IMR-90 (cell line): ENCODE results near the gene INPP5D. TPM values are rescaled to one million over a fixed set of nuclear protein-coding genes. Genes with fewer than 3 reads are reported as not detected.

Experiments
- ATAC-seq: fragments of 200-7000 bp; cut with Tn5 transposase; 2 replicates; pipeline ENCODE4 v1.9.1; 2020; ENCODE audit warnings: low read depth, mild to moderate bottlenecking, moderate library complexity
- BruUV-seq: library from RNA; stranded (reverse); fragments of 400-500 nt; replicated peaks from 2 replicates; lab custom pipeline; 2021; lab: Mats Ljungman, UMichigan
- CTCF ChIA-PET: fragments of 300-600 bp; formaldehyde crosslinking; extraction: SDS; loops from one replicate; lab custom pipeline; 2021; ENCODE audit warnings: antibody characterized with exemption; lab: Yijun Ruan, JAX
- POLR2A ChIA-PET: fragments of 300-600 bp; sonication (Branson Sonifier 250); formaldehyde crosslinking; loops from one replicate; lab custom pipeline; 2022; ENCODE audit warnings: antibody characterized with exemption; ENCODE audit not compliant: unreplicated experiment; lab: Charles Lee
- DNase-seq: peaks from one replicate; pipeline ENCODE4 v3.0.0; 2013
- H2AFZ ChIP-seq: replicated peaks from 2 replicates; pipeline ENCODE3; 2013; ENCODE audit warnings: low read length, mild to moderate bottlenecking; ENCODE audit not compliant: poor library complexity
- H2AK5ac ChIP-seq: 2 replicates; pipeline ENCODE4 v1.6.1; 2013; ENCODE audit warnings: low read depth, low read length, inconsistent platforms
- H2AK9ac ChIP-seq: replicated peaks from 2 replicates; pipeline ENCODE3; 2013; ENCODE audit warnings: mild to moderate bottlenecking, low read depth, low read length, moderate library complexity; ENCODE audit not compliant: poor library complexity
- H2BK120ac ChIP-seq: 2 replicates; pipeline ENCODE4 v1.6.1; 2013; ENCODE audit warnings: low read depth, low read length, inconsistent platforms
- H2BK15ac ChIP-seq: 3 replicates; pipeline ENCODE4 v1.6.1; 2013; ENCODE audit warnings: low read depth, low read length, inconsistent platforms
- H2BK20ac ChIP-seq: 2 replicates; pipeline ENCODE4 v1.6.1; 2013; ENCODE audit warnings: low read depth, mild to moderate bottlenecking, inconsistent platforms, low read length, moderate library complexity
- H2BK5ac ChIP-seq: 2 replicates; pipeline ENCODE4 v1.6.1; 2013; ENCODE audit warnings: mild to moderate bottlenecking, low read depth, low read length, inconsistent platforms; ENCODE audit not compliant: poor library complexity, severe bottlenecking
- H3K14ac ChIP-seq: replicated peaks from 2 replicates; pipeline ENCODE4 v1.6.1; 2013; ENCODE audit warnings: low read depth, low read length, inconsistent platforms
- H3K18ac ChIP-seq: 2 replicates; pipeline ENCODE4 v1.6.1; 2013; ENCODE audit warnings: low read depth, low read length, control low read depth
- H3K23ac ChIP-seq: 2 replicates; pipeline ENCODE4 v1.6.1; 2013; ENCODE audit warnings: low read depth, low read length, inconsistent platforms
- H3K27ac ChIP-seq: 2 replicates; pipeline ENCODE4 v1.5.1; 2013; ENCODE audit warnings: mild to moderate bottlenecking, control low read depth, low read length; ENCODE audit not compliant: insufficient read depth
- H3K27me3 ChIP-seq: 2 replicates; pipeline ENCODE4 v1.6.1; 2013; ENCODE audit warnings: low read length; ENCODE audit not compliant: control insufficient read depth, insufficient read depth
- H3K36me3 ChIP-seq: 2 replicates; pipeline ENCODE4 v1.6.1; 2013; ENCODE audit warnings: low read length, mixed read lengths; ENCODE audit not compliant: control insufficient read depth, insufficient read depth
- H3K4ac ChIP-seq: 2 replicates; pipeline ENCODE4 v1.6.1; 2013; ENCODE audit warnings: low read depth, low read length, inconsistent platforms
- H3K4me1 ChIP-seq: 2 replicates; pipeline ENCODE4 v1.6.1; 2013; ENCODE audit warnings: low read length, mixed read lengths; ENCODE audit not compliant: control insufficient read depth, insufficient read depth
- H3K4me2 ChIP-seq: 2 replicates; pipeline ENCODE4 v1.6.1; 2013; ENCODE audit warnings: low read depth, mild to moderate bottlenecking, control low read depth, low read length, moderate library complexity
- H3K4me3 ChIP-seq: 2 replicates; pipeline ENCODE4 v1.5.1; 2013; ENCODE audit warnings: low read depth, mild to moderate bottlenecking, control low read depth, low read length, moderate library complexity; ENCODE audit not compliant: insufficient read depth
- H3K56ac ChIP-seq: 2 replicates; pipeline ENCODE4 v1.6.1; 2013; ENCODE audit warnings: low read length, inconsistent platforms; ENCODE audit not compliant: insufficient read depth; ENCODE audit errors: extremely low read depth
- H3K79me1 ChIP-seq, 2 experiments: 2 replicates each; pipeline ENCODE4 v1.6.1; 2013; ENCODE audit warnings: low read length in 2 of 2, inconsistent platforms in 1 of 2, low read depth in 1 of 2
- H3K9ac ChIP-seq: 2 replicates; pipeline ENCODE4 v1.6.1; 2013; ENCODE audit warnings: low read depth, low read length, control low read depth
- H3K9me1 ChIP-seq: 2 replicates; pipeline ENCODE4 v1.6.1; 2013; ENCODE audit warnings: low read length, inconsistent platforms; ENCODE audit not compliant: insufficient read depth
- H3K9me3 ChIP-seq: 2 replicates; pipeline ENCODE4 v1.6.1; 2013; ENCODE audit warnings: low read length; ENCODE audit not compliant: control insufficient read depth, insufficient read depth
- H4K20me1 ChIP-seq: 2 replicates; pipeline ENCODE4 v1.6.1; 2013; ENCODE audit warnings: low read length, inconsistent platforms; ENCODE audit not compliant: insufficient read depth
- H4K5ac ChIP-seq: 2 replicates; pipeline ENCODE4 v1.6.1; 2013; ENCODE audit warnings: mild to moderate bottlenecking, low read depth, low read length, control low read depth
- H4K8ac ChIP-seq, 2 experiments: 2 replicates each; pipeline ENCODE4 v1.6.1; 2013; ENCODE audit warnings: low read depth in 2 of 2, low read length in 2 of 2, control low read depth in 1 of 2, inconsistent platforms in 1 of 2
- H4K91ac ChIP-seq: 2 replicates; pipeline ENCODE4 v1.6.1; 2013; ENCODE audit warnings: low read depth, low read length, inconsistent platforms; ENCODE audit not compliant: insufficient read depth
- BHLHE40 ChIP-seq: fragments of 150-350 bp; IDR thresholded peaks from 2 replicates; pipeline ENCODE4 v1.6.1; 2016; ENCODE audit warnings: mild to moderate bottlenecking, low read depth, low read length
- CEBPB ChIP-seq: IDR thresholded peaks from 2 replicates; pipeline ENCODE4 v1.6.1; 2012; ENCODE audit warnings: low read depth, low read length, improper control_type of control experiment
- CHD1 ChIP-seq: IDR thresholded peaks from 2 replicates; pipeline ENCODE4 v1.6.1; 2012; ENCODE audit warnings: low read depth, low read length, improper control_type of control experiment
- ELK1 ChIP-seq: fragments of 150-350 bp; IDR thresholded peaks from 2 replicates; pipeline ENCODE4 v1.6.1; 2016; ENCODE audit warnings: low read depth, mild to moderate bottlenecking, low read length, moderate library complexity, borderline replicate concordance
- FOS ChIP-seq: fragments of 150-350 bp; IDR thresholded peaks from 2 replicates; pipeline ENCODE4 v1.6.1; 2016; ENCODE audit warnings: low read depth, low read length
- MAFK ChIP-seq: IDR thresholded peaks from 2 replicates; pipeline ENCODE4 v1.6.1; 2012; ENCODE audit warnings: low read depth, low read length, improper control_type of control experiment
- MAZ ChIP-seq: IDR thresholded peaks from 2 replicates; pipeline ENCODE4 v1.6.1; 2012; ENCODE audit warnings: low read depth, mild to moderate bottlenecking, low read length, improper control_type of control experiment, moderate library complexity, borderline replicate concordance
- MXI1 ChIP-seq: IDR thresholded peaks from 2 replicates; pipeline ENCODE4 v1.6.1; 2012; ENCODE audit warnings: low read depth, mild to moderate bottlenecking, low read length, moderate library complexity, borderline replicate concordance
- NFE2L2 ChIP-seq: fragments of 150-350 bp; IDR thresholded peaks from 2 replicates; pipeline ENCODE4 v1.6.1; 2016; ENCODE audit warnings: low read depth, mild to moderate bottlenecking, low read length
- POLR2A ChIP-seq: IDR thresholded peaks from 2 replicates; pipeline ENCODE4 v1.6.1; 2012; ENCODE audit warnings: mild to moderate bottlenecking, low read depth, low read length
- RAD21 ChIP-seq: IDR thresholded peaks from 2 replicates; pipeline ENCODE4 v1.6.1; 2012; ENCODE audit warnings: low read length, improper control_type of control experiment
- RCOR1 ChIP-seq: IDR thresholded peaks from 2 replicates; pipeline ENCODE4 v1.6.1; 2012; ENCODE audit warnings: mild to moderate bottlenecking, low read length, improper control_type of control experiment; ENCODE audit not compliant: insufficient replicate concordance
- RFX5 ChIP-seq: IDR thresholded peaks from 2 replicates; pipeline ENCODE4 v1.8.0; 2012; ENCODE audit warnings: low read depth, mild to moderate bottlenecking, low read length, moderate library complexity
- SMC3 ChIP-seq: fragments of 150-350 bp; IDR thresholded peaks from 2 replicates; pipeline ENCODE4 v1.6.1; 2016; ENCODE audit warnings: low read depth, mild to moderate bottlenecking, antibody characterized with exemption, low read length, moderate library complexity
- WGBS, 2 experiments: methylation state at CpG; one replicate each; pipeline versions ENCODE4 v1.1.5 to v1.1.7; 2013; ENCODE audit warnings: missing lambda C conversion rate in 2 of 2; ENCODE audit not compliant: insufficient read length in 1 of 2; ENCODE audit errors: extremely low coverage in 2 of 2; 5-methylcytosine and 5-hydroxymethylcytosine counted together
- dilution Hi-C: fragments of 300-500 bp; cut with HindIII; formaldehyde crosslinking; loops from one replicate; pipeline ENCODE4 v1.14.3; 2018; ENCODE audit warnings: low sequenced_read_pairs; ENCODE audit not compliant: unreplicated experiment
- in situ Hi-C: fragments of 300-500 bp; cut with MboI; formaldehyde crosslinking; loops from 3 replicates; pipeline ENCODE4 v1.14.3; 2019; ENCODE audit warnings: low sequenced_read_pairs, inconsistent platforms, mixed read lengths
- intact Hi-C: fragments of 100-400 bp; cut with micrococcal nuclease; formaldehyde crosslinking; loops from 2 replicates; pipeline ENCODE4 v1.10.0; 2022
- polyA plus RNA-seq, 3 experiments: library from polyadenylated mRNA; depleted of rRNA; stranded (reverse); fragments of >200 nt; gene quantifications; 2 replicates each; pipeline ENCODE4 v1.2.3, GENCODE V29; 2012; ENCODE audit warnings: low replicate concordance in 1 of 3
- total RNA-seq: library from RNA; depleted of rRNA; stranded (reverse); fragments of >200 nt; gene quantifications from 2 replicates; pipeline ENCODE4 v1.2.3, GENCODE V29; 2012
- TF ChIP-seq, protein P1 (sequence below): fragments of 150-350 bp; IDR thresholded peaks from 2 replicates; pipeline ENCODE4 v1.6.1; 2017; ENCODE audit warnings: mild to moderate bottlenecking, antibody characterized with exemption, low read length, low read depth
- TF ChIP-seq, protein P2 (sequence below): conservative IDR thresholded peaks from 2 replicates; pipeline ENCODE4 v1.5.1; 2012; ENCODE audit warnings: mild to moderate bottlenecking, low read depth, low read length, improper control_type of control experiment

Gene INPP5D
- total and polyA plus RNA-seq, 2 of the 4 experiments (the other 2 are of a cell fraction): 0.18 to 0.29 TPM

GRCh38 chr2:233199870-233200269, 139.7 kb downstream of the INPP5D start:
- H3K56ac ChIP-seq: no peak overlapping the region
- no peak overlapping the region for H2AFZ ChIP-seq

More at GRCh38 chr2:233199870-233200269, 139.7 kb downstream of the INPP5D start:
- Histone ChIP-seq H3K9me1 (no peaks in the 10 kb centered on the region), H4K5ac (no peak overlapping the region), H3K18ac (no peak overlapping the region), H2BK120ac (no peak overlapping the region), H3K27ac (no peak overlapping the region), H3K27me3 (peaks cover 23% of the 10 kb centered on the region), H4K8ac (no peak overlapping the region), H3K9me3 (peaks cover 10% of the 10 kb centered on the region), H3K4ac (no peak overlapping the region), H3K23ac (no peak overlapping the region), H4K20me1 (no peaks in the 10 kb centered on the region), H2BK15ac (no peak overlapping the region), H3K14ac (no peak overlapping the region), H2BK20ac (no peak overlapping the region), H2AK5ac (no peak overlapping the region), H3K36me3 (no peaks in the 10 kb centered on the region), H2AK9ac (no peak overlapping the region), H3K4me1 (no peaks in the 10 kb centered on the region), H2BK5ac (no peak overlapping the region), H3K79me1 (no peaks in the 10 kb centered on the region), H3K9ac (no peak overlapping the region), H3K4me3 (no peak overlapping the region), H3K4me2 (no peak overlapping the region), H4K91ac (no peak overlapping the region)
- WGBS, 2 experiments: 50% methylated on average over 1 of the region's 10 CpGs; no CpG with 5 or more reads in 1 of the 2 experiments
- in situ Hi-C loops: no loop called here
- ChIA-PET CTCF (interaction anchor here (0.6 kb wide), 1 partner anchor 23 kb away, joined by 4 read pairs; no protein-coding TSS in a partner anchor), POLR2A (no interaction called here)
- TF ChIP-seq POLR2A (no peak), RCOR1 (no peak), CHD1 (no peak), MAFK (no peak), NFE2L2 (no peak), BHLHE40 (no peak), RAD21 (no peak), ELK1 (no peak), RFX5 (no peak), FOS (no peak), SMC3 (no peak), CEBPB (no peak), MAZ (no peak), MXI1 (no peak)
- TF ChIP-seq, protein P1, sequence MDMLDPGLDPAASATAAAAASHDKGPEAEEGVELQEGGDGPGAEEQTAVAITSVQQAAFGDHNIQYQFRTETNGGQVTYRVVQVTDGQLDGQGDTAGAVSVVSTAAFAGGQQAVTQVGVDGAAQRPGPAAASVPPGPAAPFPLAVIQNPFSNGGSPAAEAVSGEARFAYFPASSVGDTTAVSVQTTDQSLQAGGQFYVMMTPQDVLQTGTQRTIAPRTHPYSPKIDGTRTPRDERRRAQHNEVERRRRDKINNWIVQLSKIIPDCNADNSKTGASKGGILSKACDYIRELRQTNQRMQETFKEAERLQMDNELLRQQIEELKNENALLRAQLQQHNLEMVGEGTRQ: no peak
- TF ChIP-seq, protein P2, sequence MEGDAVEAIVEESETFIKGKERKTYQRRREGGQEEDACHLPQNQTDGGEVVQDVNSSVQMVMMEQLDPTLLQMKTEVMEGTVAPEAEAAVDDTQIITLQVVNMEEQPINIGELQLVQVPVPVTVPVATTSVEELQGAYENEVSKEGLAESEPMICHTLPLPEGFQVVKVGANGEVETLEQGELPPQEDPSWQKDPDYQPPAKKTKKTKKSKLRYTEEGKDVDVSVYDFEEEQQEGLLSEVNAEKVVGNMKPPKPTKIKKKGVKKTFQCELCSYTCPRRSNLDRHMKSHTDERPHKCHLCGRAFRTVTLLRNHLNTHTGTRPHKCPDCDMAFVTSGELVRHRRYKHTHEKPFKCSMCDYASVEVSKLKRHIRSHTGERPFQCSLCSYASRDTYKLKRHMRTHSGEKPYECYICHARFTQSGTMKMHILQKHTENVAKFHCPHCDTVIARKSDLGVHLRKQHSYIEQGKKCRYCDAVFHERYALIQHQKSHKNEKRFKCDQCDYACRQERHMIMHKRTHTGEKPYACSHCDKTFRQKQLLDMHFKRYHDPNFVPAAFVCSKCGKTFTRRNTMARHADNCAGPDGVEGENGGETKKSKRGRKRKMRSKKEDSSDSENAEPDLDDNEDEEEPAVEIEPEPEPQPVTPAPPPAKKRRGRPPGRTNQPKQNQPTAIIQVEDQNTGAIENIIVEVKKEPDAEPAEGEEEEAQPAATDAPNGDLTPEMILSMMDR: no peak
- intact Hi-C loops: no loop called here
- dilution Hi-C loops: no loop called here
- no peak for ATAC-seq
- no TSS peak for BruUV-seq
- DNase-seq: no peak
